Adrenal gland (tissue), 5 donors: ENCODE results near the gene TMEM204.

Experiments
- POLR2A ChIP-seq, 2 donors: fragments of 450-650 bp; IDR thresholded peaks; one replicate each; pipeline ENCODE4 v1.6.1; 2017; ENCODE audit warnings: antibody characterized with exemption in 2 of 2, mild to moderate bottlenecking in 2 of 2, moderate library complexity in 1 of 2
- TF ChIP-seq, protein P1 (sequence below), 6 experiments: fragments of 450-650 bp in 4 of 6; fragments of 200-600 bp in 2 of 6; sonication (generic) in 1 of 6; IDR thresholded peaks; 1 replicate in 5 of 6; 2 replicates in 1 of 6; pipeline versions ENCODE4 v1.5.1 to v1.8.0; 2016 to 2021; ENCODE audit warnings: antibody characterized with exemption in 6 of 6, mild to moderate bottlenecking in 2 of 6, moderate library complexity in 1 of 6
- donor health status: DM: no; HTN: no; CAD: no.

DNA sequence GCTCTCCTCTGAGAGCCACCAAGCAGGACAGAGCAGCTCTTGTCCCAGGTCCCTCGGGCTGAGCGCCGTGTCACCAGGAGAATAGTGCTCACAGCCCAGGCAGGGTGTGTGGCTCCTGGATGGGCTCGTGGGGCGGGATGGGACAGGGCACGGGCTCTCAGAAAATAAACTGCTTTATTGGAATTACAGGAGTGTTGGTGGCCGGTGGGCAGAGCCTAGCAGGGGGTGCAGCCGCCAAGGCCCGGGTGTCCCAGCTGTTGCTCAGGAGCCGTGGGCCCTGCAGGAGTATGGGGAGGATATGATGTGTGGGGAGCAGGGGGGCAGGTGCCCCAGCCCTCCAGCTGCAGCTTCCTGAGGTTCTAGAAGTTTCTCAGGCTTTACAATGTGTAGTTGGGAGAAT is 23.2 kb upstream of the TMEM204 start:
- TF ChIP-seq, protein P1, sequence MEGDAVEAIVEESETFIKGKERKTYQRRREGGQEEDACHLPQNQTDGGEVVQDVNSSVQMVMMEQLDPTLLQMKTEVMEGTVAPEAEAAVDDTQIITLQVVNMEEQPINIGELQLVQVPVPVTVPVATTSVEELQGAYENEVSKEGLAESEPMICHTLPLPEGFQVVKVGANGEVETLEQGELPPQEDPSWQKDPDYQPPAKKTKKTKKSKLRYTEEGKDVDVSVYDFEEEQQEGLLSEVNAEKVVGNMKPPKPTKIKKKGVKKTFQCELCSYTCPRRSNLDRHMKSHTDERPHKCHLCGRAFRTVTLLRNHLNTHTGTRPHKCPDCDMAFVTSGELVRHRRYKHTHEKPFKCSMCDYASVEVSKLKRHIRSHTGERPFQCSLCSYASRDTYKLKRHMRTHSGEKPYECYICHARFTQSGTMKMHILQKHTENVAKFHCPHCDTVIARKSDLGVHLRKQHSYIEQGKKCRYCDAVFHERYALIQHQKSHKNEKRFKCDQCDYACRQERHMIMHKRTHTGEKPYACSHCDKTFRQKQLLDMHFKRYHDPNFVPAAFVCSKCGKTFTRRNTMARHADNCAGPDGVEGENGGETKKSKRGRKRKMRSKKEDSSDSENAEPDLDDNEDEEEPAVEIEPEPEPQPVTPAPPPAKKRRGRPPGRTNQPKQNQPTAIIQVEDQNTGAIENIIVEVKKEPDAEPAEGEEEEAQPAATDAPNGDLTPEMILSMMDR (IDR thresholded peaks at IDR 0.05), result no peak
- TF ChIP-seq POLR2A (IDR thresholded peaks at IDR 0.05), result no peak
